ENCODE data around the gene DMGDH. TPM values are rescaled to one million over a fixed set of nuclear protein-coding genes. Genes with fewer than 3 reads are reported as not detected.

Gene DMGDH
- total and polyA plus RNA-seq, 4 donors: 28.9 to 130 (median 48.5) TPM

- TF ChIP-seq YY1 (IDR thresholded peaks at IDR 0.05) (peak; percentile 90), TAF1 (conservative IDR thresholded peaks at IDR 0.05) (peak; percentile 90), FOXA1 (IDR thresholded peaks at IDR 0.05) (peak; percentile 65), GABPA (IDR thresholded peaks at IDR 0.05 in 1 of 2, conservative IDR thresholded peaks at IDR 0.05 in 1 of 2) (peak; percentile 8 to 41), JUND (IDR thresholded peaks at IDR 0.05) (peak; percentile 61 to 74), HNF4G (IDR thresholded peaks at IDR 0.05) (peak; percentile 42)
- TF ChIP-seq, protein P1, sequence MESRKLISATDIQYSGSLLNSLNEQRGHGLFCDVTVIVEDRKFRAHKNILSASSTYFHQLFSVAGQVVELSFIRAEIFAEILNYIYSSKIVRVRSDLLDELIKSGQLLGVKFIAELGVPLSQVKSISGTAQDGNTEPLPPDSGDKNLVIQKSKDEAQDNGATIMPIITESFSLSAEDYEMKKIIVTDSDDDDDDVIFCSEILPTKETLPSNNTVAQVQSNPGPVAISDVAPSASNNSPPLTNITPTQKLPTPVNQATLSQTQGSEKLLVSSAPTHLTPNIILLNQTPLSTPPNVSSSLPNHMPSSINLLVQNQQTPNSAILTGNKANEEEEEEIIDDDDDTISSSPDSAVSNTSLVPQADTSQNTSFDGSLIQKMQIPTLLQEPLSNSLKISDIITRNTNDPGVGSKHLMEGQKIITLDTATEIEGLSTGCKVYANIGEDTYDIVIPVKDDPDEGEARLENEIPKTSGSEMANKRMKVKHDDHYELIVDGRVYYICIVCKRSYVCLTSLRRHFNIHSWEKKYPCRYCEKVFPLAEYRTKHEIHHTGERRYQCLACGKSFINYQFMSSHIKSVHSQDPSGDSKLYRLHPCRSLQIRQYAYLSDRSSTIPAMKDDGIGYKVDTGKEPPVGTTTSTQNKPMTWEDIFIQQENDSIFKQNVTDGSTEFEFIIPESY (IDR thresholded peaks at IDR 0.05): peak; percentile 64
These were observed 83.7 kb downstream of the DMGDH start (continued) for GRCh38 chr5:78985725-78986223.

GRCh38 chr5:78985116-78985724 is 84.3 kb downstream of the DMGDH start, which contains the start of gene ARSB:
Gene ARSB, minus strand, starts transcription at chr5:78985310. Its CDS starts 62 bp downstream, at chr5:78985248.
- H3K27ac ChIP-seq (ENCODE audit: low read depth in 1 of 2, low read length in 2 of 2): peak within 1 kb of the TSS; percentile 88 to 94

More at GRCh38 chr5:78985116-78985724, 84.3 kb downstream of the DMGDH start, which contains the start of gene ARSB:
- H3K4me1 ChIP-seq (ENCODE audit: control insufficient read depth in 4 of 4, insufficient read depth in 4 of 4, low read length in 3 of 4): peaks cover 0 to 36% (median 25%) of the 10 kb centered on the region in 4 donors
- H3K36me3 ChIP-seq (ENCODE audit: control insufficient read depth in 4 of 4, insufficient read depth in 3 of 4, low read depth in 1 of 4, low read length in 3 of 4): no peaks in the 10 kb centered on the region
- TF ChIP-seq, protein P2, sequence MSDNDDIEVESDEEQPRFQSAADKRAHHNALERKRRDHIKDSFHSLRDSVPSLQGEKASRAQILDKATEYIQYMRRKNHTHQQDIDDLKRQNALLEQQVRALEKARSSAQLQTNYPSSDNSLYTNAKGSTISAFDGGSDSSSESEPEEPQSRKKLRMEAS (IDR thresholded peaks at IDR 0.05): no peak
- TF ChIP-seq HNF4G (IDR thresholded peaks at IDR 0.05) (no peak), RAD21 (IDR thresholded peaks at IDR 0.05) (no peak), REST (IDR thresholded peaks at IDR 0.05) (no peak), RXRA (IDR thresholded peaks at IDR 0.05) (no peak), HNF4A (conservative IDR thresholded peaks at IDR 0.05) (no peak)
- TF ChIP-seq, protein P3, sequence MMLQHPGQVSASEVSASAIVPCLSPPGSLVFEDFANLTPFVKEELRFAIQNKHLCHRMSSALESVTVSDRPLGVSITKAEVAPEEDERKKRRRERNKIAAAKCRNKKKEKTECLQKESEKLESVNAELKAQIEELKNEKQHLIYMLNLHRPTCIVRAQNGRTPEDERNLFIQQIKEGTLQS (IDR thresholded peaks at IDR 0.05): no peak
- DNase-seq (ENCODE audit: low spot score): peak; percentile 66
- WGBS: under 1% methylated on average over 57 of the region's 57 CpGs
- H3K4me3 ChIP-seq (ENCODE audit: low read depth in 1 of 3, low read length in 3 of 3): peak within 1 kb of the TSS; percentile 66 to 91 (median 74)
- H3K9ac ChIP-seq (ENCODE audit: low read depth in 1 of 2, low read length in 2 of 2): peak within 1 kb of the TSS; percentile 70 to 88
- no peaks in the 10 kb centered on the region for H3K9me3 ChIP-seq (ENCODE audit: control insufficient read depth in 4 of 4, low read length in 3 of 4)
- no peaks in the 10 kb centered on the region for H3K27me3 ChIP-seq (ENCODE audit: control insufficient read depth in 4 of 4, insufficient read depth in 4 of 4, low read length in 3 of 4)
